GM20000 (cell line): ENCODE data around the gene NOTCH2NLA.
"Not testable (repeated sequence)": the region's sequence is repeated elsewhere in the genome, so short reads cannot be mapped to it uniquely, and the experiment has no call there.

ENCODE experiments used
- DNase-seq: peaks from one replicate; pipeline ENCODE4 v3.0.0; 2012; ENCODE audit warnings: low spot score

Gene NOTCH2NLA

GRCh38 chr1:146228710-146229477 is at the start of gene NOTCH2NLA:
NOTCH2NLA (minus strand) TSS chr1:146229021; CDS start chr1:146189337, 39,684 bp downstream.
- DNase-seq, result not testable (repeated sequence)

GRCh38 chr1:146278346-146278745 is 49.5 kb upstream of the NOTCH2NLA start:
- DNase-seq, result not testable (repeated sequence)

- DNase-seq, result not testable (repeated sequence)
These were observed 48.3 kb upstream of the NOTCH2NLA start for GRCh38 chr1:146277087-146277486.

GRCh38 chr1:146274083-146274482 is 45.3 kb upstream of the NOTCH2NLA start:
- not testable (repeated sequence) for DNase-seq

- DNase-seq, result not testable (repeated sequence)
These were observed 44.4 kb upstream of the NOTCH2NLA start for GRCh38 chr1:146273194-146273593.

- not testable (repeated sequence) for DNase-seq
These were observed 43.9 kb upstream of the NOTCH2NLA start for GRCh38 chr1:146272734-146273133.

- DNase-seq, result not testable (repeated sequence)
These were observed 43.2 kb upstream of the NOTCH2NLA start for GRCh38 chr1:146271977-146272376.

- DNase-seq, result not testable (repeated sequence)
These were observed 41.3 kb upstream of the NOTCH2NLA start for GRCh38 chr1:146270129-146270528.

GRCh38 chr1:146266179-146266748 is 37.4 kb upstream of the NOTCH2NLA start:
- not testable (repeated sequence) for DNase-seq

GRCh38 chr1:146264761-146265160 is 35.9 kb upstream of the NOTCH2NLA start:
- DNase-seq, result not testable (repeated sequence)

GRCh38 chr1:146260006-146260730 is 31.3 kb upstream of the NOTCH2NLA start:
- not testable (repeated sequence) for DNase-seq

GRCh38 chr1:146257992-146258552 is 29.3 kb upstream of the NOTCH2NLA start:
- not testable (repeated sequence) for DNase-seq

GRCh38 chr1:146254569-146255197 is 25.9 kb upstream of the NOTCH2NLA start:
- not testable (repeated sequence) for DNase-seq

GRCh38 chr1:146253249-146253855 is 24.5 kb upstream of the NOTCH2NLA start:
- not testable (repeated sequence) for DNase-seq

- DNase-seq, result not testable (repeated sequence)
These were observed 22.7 kb upstream of the NOTCH2NLA start for GRCh38 chr1:146251523-146251922.

GRCh38 chr1:146248643-146249042 is 19.8 kb upstream of the NOTCH2NLA start:
- not testable (repeated sequence) for DNase-seq

GRCh38 chr1:146236626-146237025 is 7.8 kb upstream of the NOTCH2NLA start:
- not testable (repeated sequence) for DNase-seq

- DNase-seq, result not testable (repeated sequence)
These were observed 7.3 kb upstream of the NOTCH2NLA start for GRCh38 chr1:146236026-146236601.

GRCh38 chr1:146228144-146228682 is 608 bp downstream of the NOTCH2NLA start:
- not testable (repeated sequence) for DNase-seq

GRCh38 chr1:146174531-146174930 is 54.3 kb downstream of the NOTCH2NLA start:
- not testable (repeated sequence) for DNase-seq
